ENCODE measurements around the gene SAMD3.

- TF ChIP-seq POLR2A (IDR thresholded peaks at IDR 0.05; ENCODE audit: low read length): no peak
- no peak for TF ChIP-seq GATA1 (IDR thresholded peaks at IDR 0.05; ENCODE audit: low read depth, low read length)
Measured at GRCh38 chr6:130212215-130212874, 10.4 kb downstream of the SAMD3 start.
